GM18505 (cell line): ENCODE results near the gene SCIMP.
"Not testable (repeated sequence)": the region's sequence is repeated elsewhere in the genome, so short reads cannot be mapped to it uniquely, and the experiment has no call there.

Source experiments
- ATAC-seq: cut with Tn5 transposase; IDR thresholded peaks from one replicate; pipeline ENCODE4 v1.9.1; 2021; ENCODE audit not compliant: unreplicated experiment
- POLR2A ChIP-seq: IDR thresholded peaks from 4 replicates; pipeline ENCODE4 v1.6.1; 2011; ENCODE audit warnings: borderline replicate concordance; ENCODE audit not compliant: insufficient read depth, insufficient read length; ENCODE audit errors: extremely low read depth

SCIMP gene

DNA sequence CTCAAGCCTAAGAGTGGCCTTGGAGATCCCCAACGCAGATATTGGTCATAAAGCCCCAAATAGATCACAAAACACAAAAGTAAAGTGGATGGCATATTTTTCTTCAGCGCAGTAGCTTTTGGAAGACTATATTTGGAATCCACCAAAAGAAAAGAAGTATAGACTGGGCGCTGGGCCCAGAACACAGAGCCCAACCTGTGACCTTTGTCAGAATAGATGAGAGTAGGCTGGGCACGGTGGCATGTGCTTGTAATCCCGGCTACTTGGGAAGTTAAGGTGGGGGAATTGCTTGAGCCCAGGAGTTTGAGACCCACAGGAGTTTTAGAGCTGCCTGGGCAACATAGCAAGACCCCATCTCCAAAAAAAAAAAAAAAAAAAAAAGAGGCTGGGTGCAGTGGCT lies 14.6 kb downstream of the SCIMP start:
- TF ChIP-seq POLR2A: no peak
- ATAC-seq: no peak

DNA sequence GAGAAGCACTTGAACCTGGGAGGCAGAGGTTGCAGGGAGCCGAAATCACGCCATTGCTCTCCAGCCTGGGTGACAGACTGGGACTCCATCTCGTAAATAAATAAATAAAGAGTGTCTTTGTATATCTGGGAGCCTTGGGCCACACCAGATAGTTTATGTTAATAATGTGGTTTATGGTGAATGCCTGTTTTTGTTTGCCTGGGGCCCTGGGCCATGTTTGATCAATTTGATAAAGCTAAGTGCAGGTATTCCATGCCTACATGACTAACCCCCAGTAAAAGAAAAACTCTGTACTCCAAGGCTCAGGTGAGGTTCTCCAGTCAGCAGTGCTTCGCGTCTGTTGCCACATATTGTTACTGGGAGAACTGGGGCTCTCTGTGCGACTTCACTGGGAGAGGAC lies 15.1 kb downstream of the SCIMP start:
- no peak for TF ChIP-seq POLR2A
- ATAC-seq: no peak

DNA sequence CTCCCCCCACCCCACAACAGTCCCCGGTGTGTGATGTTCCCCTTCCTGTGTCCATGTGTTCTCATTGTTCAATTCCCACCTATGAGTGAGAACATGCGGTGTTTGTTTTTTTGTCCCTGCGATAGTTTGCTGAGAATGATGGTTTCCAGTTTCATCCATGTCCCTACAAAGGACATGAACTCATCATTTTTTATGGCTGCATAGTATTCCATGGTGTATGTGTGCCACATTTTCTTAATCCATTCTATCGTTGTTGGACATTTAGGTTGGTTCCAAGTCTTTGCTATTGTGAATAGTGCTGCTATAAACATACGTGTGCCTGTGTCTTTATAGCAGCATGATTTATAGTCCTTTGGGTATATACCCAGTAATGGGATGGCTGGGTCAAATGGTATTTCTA lies 17.1 kb downstream of the SCIMP start:
- ATAC-seq: not testable (repeated sequence)

DNA sequence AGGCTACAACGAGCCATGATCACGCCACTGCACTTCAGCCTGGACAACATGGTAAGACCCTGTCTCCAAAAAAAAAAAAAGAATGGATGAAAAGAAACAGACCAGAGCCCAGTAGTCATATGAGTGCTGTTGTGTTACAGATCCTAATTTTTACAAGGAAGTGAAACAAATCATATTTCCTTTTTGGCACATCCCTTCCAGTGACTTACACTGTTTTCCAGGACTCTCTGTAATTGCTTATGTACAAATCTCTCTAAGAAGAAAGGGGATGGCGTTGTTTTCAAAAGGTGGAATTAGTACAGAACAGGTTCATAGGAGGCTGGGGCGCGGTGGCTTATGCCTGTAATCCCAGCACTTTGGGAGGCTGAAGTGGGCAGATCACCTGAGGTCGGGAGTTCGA lies 23.2 kb downstream of the SCIMP start:
- no peak for ATAC-seq
- TF ChIP-seq POLR2A: no peak

DNA sequence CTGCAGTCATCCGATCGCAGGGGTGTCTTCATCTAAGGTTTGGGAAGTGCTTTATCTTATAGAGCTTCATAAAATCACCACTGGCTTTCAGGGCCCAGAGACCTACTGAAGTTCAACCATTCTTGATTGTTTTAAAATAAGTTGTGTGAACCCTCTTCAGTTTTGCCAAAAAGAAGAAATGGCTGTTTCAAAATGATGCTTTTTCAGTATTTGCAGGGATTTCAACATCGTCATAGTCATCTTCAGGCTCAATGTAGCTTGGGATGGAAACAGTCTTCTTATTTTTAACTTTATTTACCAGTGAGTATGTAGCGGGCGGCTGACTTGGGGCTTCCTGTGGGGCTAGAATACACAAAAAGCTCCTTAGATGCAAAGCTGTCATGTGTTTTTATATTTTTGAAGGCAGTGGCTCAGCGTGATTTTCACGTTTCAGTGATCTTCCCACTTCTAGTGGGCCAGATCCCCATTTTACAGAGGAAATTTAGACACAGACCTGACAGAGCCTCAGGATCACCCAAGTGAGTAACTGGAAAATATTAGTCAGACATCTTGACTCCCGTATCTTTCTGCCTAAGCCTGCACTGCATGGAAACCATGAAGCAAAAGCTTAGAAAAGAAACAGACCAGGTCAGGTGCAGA lies 23.9 kb downstream of the SCIMP start:
- no peak for ATAC-seq
- no peak for TF ChIP-seq POLR2A

DNA sequence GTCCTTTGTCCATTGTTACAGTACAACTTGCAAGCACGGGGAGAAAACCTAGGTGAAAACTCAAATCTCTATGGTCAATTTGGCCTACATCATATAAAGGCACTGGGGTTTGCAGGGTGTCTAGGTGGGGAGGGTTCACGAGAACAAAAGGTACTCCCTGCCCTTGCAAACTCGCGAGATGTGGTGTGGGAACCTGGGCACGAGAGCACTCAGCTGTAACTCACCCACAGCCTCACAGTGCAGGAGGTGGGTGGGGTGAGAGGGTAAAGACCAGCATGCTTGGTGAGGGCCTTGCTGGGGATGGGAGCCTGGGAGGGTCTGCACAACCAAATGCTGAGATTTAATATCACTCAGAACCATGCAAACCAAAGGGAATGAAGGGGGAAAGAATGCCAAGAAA lies 24.6 kb downstream of the SCIMP start:
- ATAC-seq: no peak
- no peak for TF ChIP-seq POLR2A

DNA sequence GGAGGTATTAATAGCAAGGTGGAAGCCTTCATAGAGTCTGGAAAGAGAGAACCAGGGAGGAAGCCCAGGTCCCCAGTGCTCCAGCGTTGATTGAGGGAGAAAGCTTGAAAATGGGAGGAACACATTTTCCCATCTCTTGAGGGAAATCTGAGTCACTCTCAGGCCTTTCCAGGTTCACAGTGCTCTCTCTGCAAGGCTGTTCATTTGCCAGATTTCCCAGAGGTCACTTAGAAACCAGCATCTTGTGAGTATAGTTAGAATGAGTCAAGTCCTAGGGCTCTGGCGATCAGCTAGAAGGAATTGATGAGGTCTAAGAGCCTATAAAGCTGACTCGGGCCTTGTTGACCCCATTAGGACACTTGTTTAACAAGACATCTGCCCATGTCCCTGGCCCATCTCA lies 25.3 kb downstream of the SCIMP start:
- no peak for ATAC-seq
- TF ChIP-seq POLR2A: peak; percentile 9

DNA sequence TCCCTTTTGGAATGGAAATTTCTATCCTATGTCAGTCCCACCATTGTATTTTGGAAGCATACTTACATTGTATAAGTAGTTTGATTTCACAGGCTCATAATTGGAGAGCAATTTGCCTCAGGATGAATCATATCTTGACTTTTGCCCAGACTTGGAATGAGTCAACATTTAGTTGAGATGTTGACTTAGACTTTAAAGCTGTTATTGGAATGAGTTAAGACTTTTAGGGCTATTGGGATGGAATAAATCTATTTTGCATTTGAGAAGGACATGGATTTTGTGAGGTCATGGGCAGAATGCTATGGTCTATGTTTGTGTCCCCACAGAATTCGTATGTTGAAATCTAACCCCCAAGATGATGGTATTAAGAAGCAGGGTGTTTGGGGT lies 30.8 kb downstream of the SCIMP start:
- no peak for ATAC-seq
- TF ChIP-seq POLR2A: no peak

DNA sequence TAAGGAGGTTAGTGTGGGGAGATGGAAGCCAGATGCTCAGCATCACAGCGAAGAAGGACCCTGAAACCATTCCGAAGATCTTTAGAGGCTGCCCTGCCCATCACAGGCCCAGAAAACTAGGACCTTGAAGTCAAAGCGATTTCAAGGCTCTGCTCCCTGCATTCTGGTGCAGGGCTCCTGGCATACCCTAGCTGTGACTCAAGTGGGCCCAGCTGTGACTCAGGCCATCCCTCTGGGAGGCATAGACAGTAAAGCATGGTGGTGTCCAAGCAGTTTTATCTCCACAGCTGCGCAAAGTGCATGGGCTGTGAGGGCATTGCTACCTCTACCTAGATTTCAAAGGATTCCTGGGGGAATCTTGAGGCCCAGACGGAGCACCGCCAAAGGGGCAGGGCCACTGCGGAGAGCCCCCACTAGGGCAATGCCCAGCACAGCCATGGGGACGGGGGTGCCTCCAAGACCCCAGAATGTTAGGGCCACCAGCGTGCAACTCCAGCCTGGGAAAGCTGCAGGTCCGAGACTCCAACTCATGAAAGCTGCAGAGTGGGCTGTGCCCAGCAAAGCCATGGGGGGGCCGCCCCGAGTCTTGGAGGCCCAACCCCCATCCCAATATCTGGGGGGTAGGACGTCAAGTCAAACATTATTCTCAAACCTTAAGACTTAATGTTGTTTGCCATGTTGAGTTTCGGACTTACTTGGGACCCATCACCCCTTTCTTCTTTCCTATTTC lies 31.3 kb downstream of the SCIMP start:
- no peak for ATAC-seq
- no peak for TF ChIP-seq POLR2A

DNA sequence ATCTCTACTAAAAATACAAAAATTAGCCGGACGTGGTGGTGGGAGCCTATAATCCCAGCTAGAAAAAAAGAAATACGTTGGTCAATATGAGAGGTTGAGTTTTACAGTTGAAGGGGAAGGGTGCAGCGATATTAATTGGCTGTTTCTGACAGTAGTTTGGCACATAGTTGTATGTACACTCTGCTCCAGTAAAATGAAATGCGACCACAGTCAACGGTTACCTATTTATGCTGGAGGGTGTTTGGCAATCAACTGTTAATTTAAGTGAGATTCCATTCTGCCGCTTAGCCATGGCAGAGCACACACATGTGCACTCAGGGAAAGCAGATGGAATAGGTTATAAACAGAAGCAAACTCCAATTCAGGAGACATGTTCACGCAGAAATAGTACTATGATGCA lies 33.6 kb downstream of the SCIMP start:
- ATAC-seq: no peak
- no peak for TF ChIP-seq POLR2A

DNA sequence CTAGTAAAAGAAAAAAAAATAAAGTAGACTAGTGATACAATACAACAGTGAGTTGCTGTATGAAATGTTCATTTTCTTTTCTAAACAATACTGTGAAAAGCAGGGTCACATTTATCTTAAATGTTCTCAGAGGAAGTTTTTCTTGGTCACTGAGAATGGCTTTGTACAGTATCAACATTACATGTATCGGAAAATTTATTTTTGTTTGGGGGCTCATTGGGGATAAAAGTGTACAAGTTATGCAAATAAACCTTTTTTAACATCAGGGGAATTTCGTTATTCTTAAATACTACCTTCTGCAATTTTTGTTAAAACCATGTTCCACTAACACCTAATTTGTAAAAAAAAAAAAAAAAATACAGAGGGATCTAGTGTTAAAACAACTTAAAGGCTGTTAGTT lies 34.3 kb downstream of the SCIMP start:
- ATAC-seq: no peak
- TF ChIP-seq POLR2A: no peak

DNA sequence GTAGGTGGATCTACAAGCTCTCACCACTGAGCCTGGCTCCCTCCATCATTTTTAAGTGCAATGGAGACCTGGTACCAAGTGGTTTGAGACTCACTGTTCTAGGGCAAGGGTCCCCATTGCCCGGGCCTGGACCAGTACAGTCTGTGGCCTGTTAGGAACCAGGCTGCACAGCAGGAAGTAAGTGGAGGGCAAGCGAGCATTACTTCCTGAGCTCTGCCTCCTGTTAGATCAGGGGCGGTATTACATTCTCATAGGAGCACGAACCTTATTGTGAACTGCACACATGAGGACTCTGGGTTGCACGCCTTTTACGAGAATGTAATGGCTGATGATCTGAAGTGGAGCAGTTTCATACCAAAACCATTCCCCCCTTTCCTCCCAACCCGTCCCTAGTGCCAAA lies 36.2 kb downstream of the SCIMP start:
- no peak for ATAC-seq
- no peak for TF ChIP-seq POLR2A

DNA sequence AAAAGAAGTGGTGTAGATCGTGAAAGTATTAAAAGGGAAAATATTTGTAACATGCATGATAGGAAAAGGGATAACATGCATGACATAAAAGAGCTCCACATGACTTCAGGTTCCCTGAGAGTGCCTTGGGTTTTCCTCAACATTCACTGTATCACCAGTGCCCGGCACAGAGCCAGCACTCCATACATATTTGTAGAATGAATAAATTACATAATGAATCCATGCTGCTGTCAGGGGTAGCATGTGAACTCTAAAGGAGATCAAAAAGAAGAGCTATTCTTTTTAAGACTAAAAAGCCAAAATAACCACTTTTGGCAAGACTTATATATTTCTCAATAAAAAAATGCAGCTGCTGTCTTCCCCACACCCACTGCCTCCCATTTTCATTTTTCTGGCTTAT lies 40.3 kb downstream of the SCIMP start:
- ATAC-seq: no peak
- no peak for TF ChIP-seq POLR2A

DNA sequence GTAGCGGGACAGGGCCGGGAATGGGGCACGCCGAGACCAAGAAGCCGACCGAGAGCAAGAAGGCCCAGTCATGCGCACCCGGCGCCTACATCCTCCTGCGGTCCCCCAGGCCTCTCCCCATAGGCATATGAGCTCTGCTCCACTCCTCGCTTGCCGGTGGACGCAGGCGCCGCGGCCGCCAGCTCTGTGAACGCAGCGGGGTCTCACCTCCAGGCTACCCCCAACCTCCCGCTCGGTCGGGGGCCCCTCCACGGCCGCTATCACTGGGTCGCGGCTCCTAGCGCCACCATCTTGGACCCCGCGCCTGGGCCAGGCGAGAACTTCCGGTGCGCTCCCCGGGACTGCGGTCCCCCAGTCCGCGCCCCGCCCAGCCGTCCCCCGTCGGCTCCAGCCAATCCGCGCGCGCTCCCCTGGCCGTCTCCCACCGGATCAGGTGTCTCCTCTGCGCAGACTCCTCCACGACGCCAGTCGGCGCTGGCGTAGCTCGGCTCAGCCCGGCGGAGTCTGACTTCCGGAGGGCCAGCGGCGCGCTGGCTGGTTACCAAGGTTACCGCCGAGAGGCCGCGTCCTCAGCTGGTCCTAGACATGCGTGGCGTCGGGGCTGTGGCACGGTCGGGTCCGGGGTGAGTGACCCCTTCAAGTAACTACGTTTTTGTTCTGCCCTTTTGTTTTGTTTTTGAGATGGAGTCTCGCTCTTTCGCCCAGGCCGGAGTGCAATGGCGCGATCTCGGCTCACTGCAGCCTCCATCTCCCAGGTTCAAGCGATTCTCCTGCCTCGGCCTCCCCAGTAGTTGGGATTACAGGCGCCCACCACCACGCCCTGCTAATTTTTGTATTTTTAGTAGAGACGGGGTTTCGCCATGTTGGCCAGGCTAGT lies 42.9 kb downstream of the SCIMP start, which contains the start of gene ZNF594:
Gene ZNF594 (minus strand): TSS at position 328 of the 877 bp plus-strand sequence. CDS start 7,612 bp downstream, outside the sequence.
- peak; percentile 90 for TF ChIP-seq POLR2A
- peak; percentile 96 for ATAC-seq
